GM21360 (cell line): ENCODE data around the gene BEAN1.
A peak's percentile ranks its signal among the peaks of the same experiment; 100 is the strongest.

Experiments
- ATAC-seq: cut with Tn5 transposase; IDR thresholded peaks from one replicate; pipeline ENCODE4 v1.9.1; 2021; ENCODE audit warnings: mild to moderate bottlenecking, moderate library complexity; ENCODE audit not compliant: unreplicated experiment

The BEAN1 gene

DNA sequence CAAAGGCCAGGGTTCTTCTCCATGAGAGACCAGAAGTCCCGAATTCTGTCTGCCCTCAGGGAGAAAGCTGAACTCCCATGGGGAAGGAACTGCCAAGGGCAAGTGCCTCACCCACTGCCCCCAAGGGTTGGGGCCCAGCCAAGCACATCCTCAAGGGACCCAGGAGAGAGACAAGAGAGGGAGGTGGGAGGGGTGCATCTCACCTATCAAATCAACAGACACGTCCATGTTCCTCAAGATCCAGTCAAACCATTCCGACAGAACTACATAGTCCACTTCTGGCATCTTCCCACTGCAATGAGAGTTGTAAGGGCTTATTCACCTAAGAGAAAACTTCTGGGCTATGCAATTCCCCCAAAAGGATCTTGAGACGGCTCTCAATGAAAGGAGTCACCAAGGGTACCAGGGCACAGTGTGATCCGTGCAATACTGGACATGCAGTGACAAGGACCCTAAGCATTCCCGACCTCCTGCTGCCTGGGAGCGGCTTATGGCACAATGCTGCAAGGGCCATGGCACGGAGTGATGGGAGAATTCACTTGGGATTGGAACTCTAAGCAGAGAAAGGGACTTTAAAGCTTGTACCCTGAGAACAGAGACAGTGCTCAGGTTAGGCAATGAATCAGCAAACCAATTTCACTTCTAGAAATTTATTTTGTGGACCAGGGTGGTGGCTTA is 90.6 kb downstream of the BEAN1 start:
- ATAC-seq, result no peak

DNA sequence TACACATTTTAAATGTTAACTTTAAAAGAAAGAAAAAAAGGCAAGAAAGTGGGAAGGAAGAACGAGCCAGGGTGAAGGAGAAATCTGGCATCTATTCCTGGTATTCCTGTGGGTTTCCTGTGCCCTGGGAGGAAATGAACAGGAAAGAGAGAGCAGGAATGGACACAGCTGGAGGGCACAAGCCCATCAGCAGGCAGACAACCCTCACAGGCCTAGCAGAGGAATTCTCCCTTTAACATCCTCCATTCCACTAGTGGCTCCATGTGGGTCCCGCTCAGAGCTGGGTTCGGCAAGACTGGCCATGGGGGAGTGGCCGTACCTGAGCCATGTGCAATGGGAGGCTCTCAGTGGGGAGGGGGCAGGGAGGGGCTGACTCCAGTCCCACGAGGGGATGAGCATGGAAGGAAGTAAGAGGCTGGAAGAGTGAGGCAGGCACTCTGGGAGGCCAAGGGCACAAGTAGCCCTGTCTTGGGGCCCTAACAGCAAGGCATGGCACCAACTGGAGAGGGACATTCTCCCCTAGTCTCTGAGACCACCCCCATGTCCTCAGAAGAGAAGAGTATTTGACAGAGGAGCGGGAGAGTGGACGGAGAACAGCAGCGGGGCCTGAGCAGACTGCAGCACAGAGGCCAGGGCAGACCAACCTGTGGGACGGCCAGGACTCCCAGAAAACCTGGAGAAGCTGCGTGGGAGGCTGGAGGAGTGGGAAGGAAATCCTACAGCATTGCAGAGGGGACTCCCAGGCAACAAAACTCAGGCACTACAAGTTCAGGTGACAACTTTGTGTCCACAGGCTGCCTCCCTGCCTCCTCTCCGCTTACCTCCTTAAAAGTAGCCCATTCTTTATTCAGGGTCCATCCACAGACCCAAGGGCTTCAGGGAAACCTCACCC is 92.6 kb downstream of the BEAN1 start:
- ATAC-seq, result no peak

DNA sequence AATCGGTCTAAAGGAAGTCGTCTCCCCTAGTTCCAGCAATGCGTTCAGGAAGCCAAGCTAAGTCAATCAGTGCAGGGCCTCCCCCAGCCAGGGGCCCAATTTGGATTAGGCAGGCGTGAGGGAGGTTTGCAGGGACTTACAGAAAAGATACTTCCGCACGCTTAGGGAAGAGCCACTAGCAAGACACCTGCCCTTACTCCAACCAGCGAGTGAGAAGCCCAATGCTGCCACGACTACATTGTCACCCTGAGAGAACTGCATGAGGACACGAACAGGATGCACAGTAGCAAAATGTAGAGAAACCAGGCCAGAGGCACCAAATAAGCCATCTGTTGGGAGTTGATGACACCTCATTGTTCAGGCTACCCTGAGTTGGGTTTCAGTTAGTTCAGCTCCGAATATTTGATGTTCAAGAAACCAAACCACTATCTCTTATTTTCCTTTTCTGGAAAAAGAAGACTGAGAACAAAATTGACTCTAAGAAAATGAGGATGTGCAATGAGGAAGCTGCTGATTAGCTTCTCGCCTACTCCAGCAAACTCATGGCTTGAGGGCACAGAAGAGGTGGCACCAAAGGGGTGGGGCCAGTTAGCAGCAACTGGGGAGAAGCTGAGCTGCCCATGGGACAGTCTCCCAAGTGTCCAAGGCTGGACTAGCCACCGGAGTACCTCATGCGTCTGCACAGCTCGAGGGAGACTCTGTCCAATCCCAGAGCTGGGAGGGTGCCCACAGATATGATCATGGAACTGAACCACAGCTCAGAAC is 93.5 kb downstream of the BEAN1 start:
- ATAC-seq, result no peak

DNA sequence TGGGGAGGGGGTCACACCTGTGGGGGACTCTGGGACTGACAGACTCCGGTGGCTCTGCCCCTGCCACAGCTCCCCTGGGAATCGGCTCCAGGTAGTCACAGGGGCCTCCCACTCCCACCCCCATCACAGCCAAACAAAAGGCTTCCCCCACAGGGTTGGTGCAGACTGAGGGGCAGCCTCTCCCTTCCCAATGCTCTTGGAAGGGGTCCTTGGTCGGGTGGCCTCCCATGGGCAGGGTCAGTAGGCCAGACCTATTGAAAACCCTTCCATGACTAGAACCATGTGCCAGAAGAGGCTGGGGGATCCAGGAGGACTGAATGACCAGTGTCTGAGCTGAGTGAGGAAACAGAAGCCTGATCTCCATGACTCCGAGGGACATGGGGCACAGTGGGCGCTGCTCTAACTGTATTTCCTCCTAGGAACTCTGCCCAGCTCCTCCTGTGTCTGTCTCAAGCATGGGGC is 94.2 kb downstream of the BEAN1 start:
- no peak for ATAC-seq

DNA sequence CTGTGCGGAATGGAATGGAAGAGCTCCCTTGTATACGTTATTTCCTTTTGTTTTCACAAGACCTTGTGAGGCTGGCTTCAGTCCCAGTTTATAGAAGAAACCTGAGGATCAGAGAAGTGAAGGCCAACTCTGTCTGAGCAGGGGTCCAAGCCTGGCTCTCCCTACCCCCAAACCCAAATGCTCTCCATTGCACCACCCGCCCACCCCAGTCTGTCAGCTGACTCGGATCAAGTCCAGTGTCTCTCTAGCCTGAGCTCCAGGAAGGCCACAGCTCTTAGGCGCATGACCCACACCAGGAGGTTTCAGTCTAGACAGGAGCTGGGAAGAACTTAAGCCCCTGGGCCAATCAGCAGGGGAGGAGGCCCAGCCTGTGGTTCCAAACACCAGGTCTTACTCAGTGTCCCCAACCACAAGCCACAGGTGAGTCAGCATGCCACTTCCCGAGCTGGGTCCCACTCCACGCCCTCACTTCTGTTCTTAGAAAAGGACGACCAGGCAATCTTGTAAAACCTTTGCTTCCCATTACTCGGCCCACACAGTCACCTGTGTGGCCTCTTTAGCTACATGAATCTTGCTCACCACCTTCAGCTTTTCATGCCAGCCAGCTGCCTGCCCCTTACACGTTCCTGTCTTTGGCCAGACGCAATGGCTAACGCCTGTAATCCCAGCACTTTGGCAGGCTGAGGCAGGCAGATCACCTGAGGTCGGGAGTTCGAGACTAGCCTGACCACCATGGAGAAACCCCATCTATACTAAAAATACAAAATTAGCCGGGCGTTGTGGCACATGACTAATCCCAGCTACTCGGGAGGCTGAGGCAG is 95.1 kb downstream of the BEAN1 start:
- ATAC-seq, result peak; percentile 60

DNA sequence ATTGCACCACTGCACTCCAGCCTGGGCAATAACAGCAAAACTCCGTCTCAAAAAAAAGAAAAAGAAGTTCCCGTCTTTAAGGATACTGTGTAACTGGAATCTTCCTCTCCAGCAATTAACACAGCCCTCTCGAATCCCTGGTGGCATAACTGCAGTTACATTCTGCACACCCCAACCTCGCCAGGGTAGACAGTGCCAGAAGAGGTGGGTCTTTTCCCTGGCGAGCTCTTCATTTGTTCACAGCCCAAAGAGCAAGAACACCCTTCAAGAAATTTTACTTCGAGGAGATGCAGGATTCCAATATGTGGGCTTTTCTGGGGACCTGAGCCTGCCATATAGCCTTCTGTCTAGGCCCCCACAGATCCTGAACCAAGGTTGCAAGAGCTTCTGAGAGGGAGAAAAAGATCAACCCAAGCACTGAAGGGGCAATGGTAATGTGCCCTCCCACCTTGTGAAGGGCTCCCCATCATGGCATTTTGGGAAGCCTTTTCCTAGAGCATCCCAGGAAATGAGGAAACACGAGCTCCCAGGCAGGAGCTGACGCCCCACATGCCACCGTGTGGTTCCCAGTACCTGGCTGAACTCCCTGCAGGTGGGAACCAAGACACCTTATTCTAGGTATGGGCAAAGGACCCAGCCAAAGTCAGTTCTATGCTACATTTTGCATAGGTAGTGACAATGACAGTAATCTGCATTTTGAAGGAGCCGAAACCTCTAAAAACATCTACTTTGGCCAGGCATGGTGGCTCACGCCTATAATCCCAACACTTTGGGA is 95.9 kb downstream of the BEAN1 start:
- ATAC-seq, result no peak

DNA sequence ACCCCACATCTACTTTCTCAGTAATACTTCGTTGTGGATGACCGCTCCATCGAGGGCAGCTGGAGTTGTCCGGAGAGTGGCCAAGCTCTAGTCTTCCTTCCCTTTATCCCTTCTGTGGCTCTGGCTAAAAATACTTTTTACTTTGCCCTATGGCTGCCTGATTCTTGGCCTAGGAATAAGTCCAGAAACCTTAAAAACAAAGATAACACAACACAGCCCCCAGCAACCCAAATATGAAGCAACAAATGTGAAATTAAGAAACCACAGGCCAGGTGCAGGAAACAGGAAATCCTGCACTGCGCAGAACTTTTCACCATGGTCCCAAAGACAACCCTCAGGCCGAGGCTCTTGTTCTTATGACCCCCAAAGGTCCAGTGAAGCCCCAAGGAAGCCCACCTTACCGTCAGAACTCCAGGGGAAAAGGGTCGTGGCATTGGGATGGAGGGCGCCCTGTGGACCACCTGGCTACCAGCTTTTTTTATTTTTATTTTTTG is 96.8 kb downstream of the BEAN1 start:
- peak; percentile 41 for ATAC-seq

DNA sequence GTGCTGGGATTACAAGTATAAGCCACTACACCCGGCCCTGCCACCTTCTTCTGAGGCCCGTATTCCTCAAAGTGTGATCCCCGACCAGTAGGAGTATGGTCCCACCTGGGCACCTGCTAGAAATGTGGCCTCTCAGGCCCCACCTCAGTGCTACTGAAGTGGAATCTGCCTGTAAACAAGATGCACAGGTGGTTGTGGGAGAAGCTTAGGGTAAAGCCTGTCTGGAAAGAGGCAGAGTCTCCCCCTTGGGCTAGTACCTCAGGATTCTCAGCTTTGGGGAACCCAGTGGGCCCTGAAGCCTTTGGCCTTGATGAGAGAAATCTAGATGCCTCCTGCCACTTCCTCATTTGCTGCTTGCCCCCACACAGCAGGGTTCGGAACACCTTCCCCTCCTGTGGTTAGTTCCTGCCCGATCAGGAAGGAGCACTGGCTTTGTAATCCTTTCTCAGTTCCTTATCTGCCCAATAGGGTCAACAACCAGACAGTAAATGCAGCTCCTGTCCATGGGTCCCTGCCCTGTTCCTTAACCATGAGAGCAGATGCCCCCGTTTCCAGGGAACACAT is 97.6 kb downstream of the BEAN1 start:
- ATAC-seq, result peak; percentile 56

DNA sequence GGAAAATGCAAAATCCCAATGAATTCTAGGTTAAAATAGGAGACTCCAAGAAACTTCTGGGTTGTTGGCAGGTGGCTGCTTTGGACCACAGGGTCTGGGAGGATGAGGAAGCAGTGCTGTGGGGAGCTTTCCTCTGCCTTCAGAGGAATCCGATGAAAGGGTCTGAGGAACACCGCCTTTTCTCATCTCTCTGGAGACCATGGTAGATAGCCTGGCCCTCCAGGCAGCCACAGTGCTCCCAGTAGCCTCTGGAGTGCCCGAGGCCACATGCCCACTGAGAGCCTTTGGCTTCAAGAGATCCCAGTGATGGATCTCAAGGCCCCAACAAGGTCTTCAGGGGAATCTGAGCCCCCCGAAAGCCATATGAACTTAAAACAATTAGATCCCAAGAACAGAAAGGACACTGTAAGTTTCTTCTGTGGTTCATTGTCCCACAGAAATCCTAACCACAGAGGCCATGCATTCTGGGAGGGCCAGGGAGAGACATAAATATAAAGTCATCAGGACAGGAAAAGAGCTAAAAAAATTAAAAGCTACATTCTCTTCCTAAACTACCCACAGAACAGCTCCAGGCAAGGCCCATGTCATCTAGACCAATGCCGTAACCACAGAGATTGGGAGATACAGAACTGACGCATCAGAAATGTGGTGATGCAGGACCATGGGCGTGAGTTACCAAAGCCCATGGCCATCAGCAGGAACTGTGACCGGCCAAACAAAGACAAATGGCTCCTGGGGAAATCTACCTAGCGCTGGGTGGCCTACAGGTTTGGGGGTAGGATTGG is 98.5 kb downstream of the BEAN1 start:
- ATAC-seq, result no peak

DNA sequence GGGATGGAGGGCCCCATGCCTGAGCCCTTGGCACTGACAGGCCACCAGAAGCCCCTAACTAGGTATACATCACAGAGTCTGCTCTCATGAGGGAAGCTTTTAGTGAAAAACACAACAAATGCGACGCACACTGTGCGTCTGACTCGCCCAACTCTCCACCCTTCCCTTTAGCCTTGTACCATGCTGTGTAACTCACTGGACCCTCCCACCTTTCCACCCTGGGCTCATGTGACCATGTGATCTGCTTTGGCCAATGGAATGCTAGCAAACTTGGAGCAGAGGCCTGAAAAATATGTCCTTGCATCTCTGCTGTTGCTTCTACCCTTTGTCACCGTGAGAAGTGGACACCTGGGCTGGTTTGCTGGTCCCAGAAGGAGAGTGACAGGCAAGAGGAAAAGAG is 101.2 kb downstream of the BEAN1 start:
- ATAC-seq, result no peak

DNA sequence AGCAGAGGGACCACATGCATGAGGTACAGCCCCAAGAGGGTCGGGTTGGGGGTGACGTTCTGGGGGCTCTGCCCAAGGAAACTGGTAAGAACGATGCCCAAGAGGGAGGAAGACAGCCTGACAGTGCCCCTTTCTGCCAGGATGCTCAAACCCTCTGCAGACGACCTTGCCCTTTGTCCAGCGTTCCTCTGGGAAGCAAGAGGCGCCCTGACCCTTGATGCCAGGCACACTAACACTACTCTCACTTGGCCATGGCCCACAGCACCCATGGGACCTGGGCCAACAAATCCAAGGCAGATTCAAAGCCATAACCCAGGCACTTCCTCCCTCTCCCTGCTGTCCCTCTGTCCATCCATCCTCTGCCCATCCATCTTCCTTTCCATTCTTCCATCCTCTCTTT is 102.4 kb downstream of the BEAN1 start:
- no peak for ATAC-seq
